HCT116 (cell line): ENCODE data around the gene CCDC138. TPM values are rescaled to one million over a fixed set of nuclear protein-coding genes. Genes with fewer than 3 reads are reported as not detected.

Source experiments
- ATAC-seq: fragments of 200-7000 bp; cut with Tn5 transposase; 2 replicates; pipeline ENCODE4 v1.9.1; 2020; ENCODE audit warnings: mild to moderate bottlenecking, moderate library complexity
- BruUV-seq: library from RNA; stranded (reverse); fragments of 400-500 nt; replicated peaks from 2 replicates; lab custom pipeline; 2021; lab: Mats Ljungman, UMichigan
- CTCF ChIA-PET: fragments of 300-600 bp; sonication (Branson Sonifier 250); formaldehyde crosslinking; loops from one replicate; lab custom pipeline; 2021; ENCODE audit warnings: antibody characterized with exemption; lab: Charles Lee
- POLR2A ChIA-PET: fragments of 300-600, 350-600 bp; sonication (Branson Sonifier 250); formaldehyde crosslinking; loops from one replicate; lab custom pipeline; 2021; ENCODE audit warnings: antibody characterized with exemption; lab: Charles Lee
- RAD21 ChIA-PET, 2 experiments: fragments of 300-600 bp; sonication (Branson Sonifier 250); formaldehyde crosslinking; loops; one replicate each; lab custom pipeline; 2023; ENCODE audit warnings: low total read pairs in 2 of 2; ENCODE audit not compliant: uncharacterized antibody in 2 of 2, unreplicated experiment in 2 of 2, low non-redundant PET in 1 of 2; lab: Charles Lee
- DNase-seq: peaks from one replicate; pipeline ENCODE4 v3.0.0-alpha.2; 2010; ENCODE audit warnings: low read depth, low spot score
- H2AFZ ChIP-seq: fragments of 200-600 bp; shearing (Covaris generic), sonication (generic); 2 replicates; pipeline ENCODE4 v1.6.1; 2017; ENCODE audit warnings: low read depth, mixed run types, mixed read lengths, antibody characterized with exemption, low read length; ENCODE audit not compliant: poor library complexity, severe bottlenecking
- H3K27ac ChIP-seq: 2 replicates; pipeline ENCODE4 v1.5.1; 2012; ENCODE audit warnings: low read depth, low read length
- H3K27me3 ChIP-seq: fragments of 200-600 bp; sonication (generic); 2 replicates; pipeline ENCODE4 v1.6.1; 2016; ENCODE audit warnings: mixed run types, low read length, mixed read lengths; ENCODE audit not compliant: insufficient read depth
- H3K36me3 ChIP-seq, 2 experiments: fragments of 200-500 bp in 1 of 2; fragments of 200-600 bp in 1 of 2; sonication (Bioruptor generic) in 1 of 2; sonication (generic) in 1 of 2; 2 replicates each; pipeline versions ENCODE4 v1.5.1 to v1.6.1; 2014 to 2016; ENCODE audit warnings: low read length in 2 of 2, inconsistent platforms in 1 of 2, mixed read lengths in 1 of 2, mixed run types in 1 of 2; ENCODE audit not compliant: insufficient read depth in 2 of 2, control insufficient read depth in 1 of 2
- H3K4me1 ChIP-seq, 2 experiments: fragments of 200-600 bp in 1 of 2; sonication (generic) in 1 of 2; 2 replicates each; pipeline versions ENCODE4 v1.5.1 to v1.6.1; 2012 to 2017; ENCODE audit warnings: low read length in 2 of 2, inconsistent platforms in 1 of 2, mild to moderate bottlenecking in 1 of 2, mixed read lengths in 1 of 2, mixed run types in 1 of 2, moderate library complexity in 1 of 2; ENCODE audit not compliant: insufficient read depth in 2 of 2, control insufficient read depth in 1 of 2
- H3K4me2 ChIP-seq: fragments of 200-600 bp; sonication (generic); 2 replicates; pipeline ENCODE4 v1.6.1; 2017; ENCODE audit warnings: mixed run types, low read length, mixed read lengths
- H3K4me3 ChIP-seq, 2 experiments: fragments of 200-600 bp in 1 of 2; sonication (generic) in 1 of 2; replicated peaks in 1 of 2; 2 replicates each; pipeline ENCODE4 v1.5.1; 2011 to 2016; ENCODE audit warnings: low read length in 2 of 2, control low read depth in 1 of 2, low read depth in 1 of 2, mild to moderate bottlenecking in 1 of 2, mixed read lengths in 1 of 2, mixed run types in 1 of 2
- H3K79me2 ChIP-seq: fragments of 200-600 bp; sonication (generic); 2 replicates; pipeline ENCODE4 v1.6.1; 2017; ENCODE audit warnings: mild to moderate bottlenecking, mixed run types, low read length, moderate library complexity, mixed read lengths; ENCODE audit not compliant: insufficient read depth
- H3K9ac ChIP-seq: fragments of 200-600 bp; sonication (generic); 2 replicates; pipeline ENCODE4 v1.6.1; 2016; ENCODE audit warnings: low read length, mixed read lengths
- H3K9me2 ChIP-seq: fragments of 200-600 bp; sonication (generic), shearing (Covaris generic); 2 replicates; pipeline ENCODE4 v1.6.1; 2017; ENCODE audit warnings: mixed run types, mild to moderate bottlenecking, moderate library complexity; ENCODE audit not compliant: insufficient read depth
- H3K9me3 ChIP-seq, 2 experiments: fragments of 200-500 bp in 1 of 2; fragments of 200-600 bp in 1 of 2; sonication (Bioruptor generic) in 1 of 2; sonication (generic) in 1 of 2; 2 replicates each; pipeline ENCODE4 v1.6.1; 2014 to 2017; ENCODE audit warnings: low read length in 2 of 2, mixed read lengths in 2 of 2, inconsistent platforms in 1 of 2, low read depth in 1 of 2, mild to moderate bottlenecking in 1 of 2, mixed run types in 1 of 2, moderate library complexity in 1 of 2; ENCODE audit not compliant: control insufficient read depth in 1 of 2, insufficient read depth in 1 of 2
- H4K20me1 ChIP-seq: fragments of 200-600 bp; sonication (generic), shearing (Covaris generic); 2 replicates; pipeline ENCODE4 v1.6.1; 2017; ENCODE audit warnings: mixed run types, mild to moderate bottlenecking, moderate library complexity; ENCODE audit not compliant: insufficient read depth
- CBX3 ChIP-seq: IDR thresholded peaks from 2 replicates; pipeline ENCODE4 v1.6.1; 2012; ENCODE audit warnings: low read depth
- EGR1 ChIP-seq: IDR thresholded peaks from 2 replicates; pipeline ENCODE4 v1.6.1; 2012; ENCODE audit warnings: low read depth
- ELF1 ChIP-seq: IDR thresholded peaks from 2 replicates; pipeline ENCODE4 v1.6.1; 2012; ENCODE audit warnings: low read depth, borderline replicate concordance
- EZH2 ChIP-seq: fragments of 200-600 bp; sonication (generic); IDR thresholded peaks from 2 replicates; pipeline ENCODE4 v1.6.1; 2017; ENCODE audit warnings: antibody characterized with exemption, mixed run types
- EZH2phosphoT487 ChIP-seq: fragments of 200-600 bp; IDR thresholded peaks from 2 replicates; pipeline ENCODE4 v1.6.1; 2018; ENCODE audit warnings: antibody characterized with exemption, borderline replicate concordance
- FOSL1 ChIP-seq: IDR thresholded peaks from 2 replicates; pipeline ENCODE4 v1.6.1; 2012; ENCODE audit warnings: low read depth
- JUND ChIP-seq: IDR thresholded peaks from 2 replicates; pipeline ENCODE4 v1.6.1; 2012
- POLR2A ChIP-seq: IDR thresholded peaks from 2 replicates; pipeline ENCODE4 v1.7.0; 2011; ENCODE audit warnings: borderline replicate concordance; ENCODE audit not compliant: insufficient read depth, insufficient read length; ENCODE audit errors: extremely low read depth
- POLR2AphosphoS5 ChIP-seq: IDR thresholded peaks from 2 replicates; pipeline ENCODE4 v1.6.1; 2011; ENCODE audit warnings: mild to moderate bottlenecking, low read depth, low read length, moderate library complexity
- RAD21 ChIP-seq: IDR thresholded peaks from 2 replicates; pipeline ENCODE4 v1.6.1; 2012; ENCODE audit warnings: low read depth, mild to moderate bottlenecking
- SIN3A ChIP-seq: IDR thresholded peaks from 2 replicates; pipeline ENCODE4 v1.6.1; 2012; ENCODE audit warnings: low read depth
- SRF ChIP-seq: IDR thresholded peaks from 2 replicates; pipeline ENCODE4 v1.6.1; 2012; ENCODE audit warnings: low read depth
- ZFX ChIP-seq: fragments of 450-650 bp; IDR thresholded peaks from 2 replicates; pipeline ENCODE4 v1.6.1; 2017
- ZNF274 ChIP-seq: fragments of 200-500 bp; sonication (Bioruptor generic); IDR thresholded peaks from 2 replicates; pipeline ENCODE4 v1.6.1; 2014; ENCODE audit warnings: mild to moderate bottlenecking, low read depth, low read length, inconsistent platforms
- intact Hi-C: fragments of 100-400 bp; cut with micrococcal nuclease; formaldehyde crosslinking; loops from 2 replicates; pipeline ENCODE4 v1.10.0; 2022
- total RNA-seq: library from RNA; stranded (reverse); gene quantifications from one replicate; pipeline ENCODE4 v1.2.1, GENCODE V29; 2021; ENCODE audit not compliant: unreplicated experiment
- TF ChIP-seq, protein P1 (sequence below): IDR thresholded peaks from 2 replicates; pipeline ENCODE4 v1.6.1; 2012
- TF ChIP-seq, protein P2 (sequence below): IDR thresholded peaks from 2 replicates; pipeline ENCODE4 v1.6.1; 2012
- TF ChIP-seq, protein P3 (sequence below), 3 experiments: fragments of 200-600 bp in 1 of 3; sonication (generic) in 1 of 3; IDR thresholded peaks in 2 of 3; conservative IDR thresholded peaks in 1 of 3; 2 replicates each; pipeline ENCODE4 v1.5.1; 2012 to 2017; ENCODE audit warnings: low read depth in 2 of 3, low read length in 2 of 3, antibody characterized with exemption in 1 of 3, borderline replicate concordance in 1 of 3, control low read depth in 1 of 3, mild to moderate bottlenecking in 1 of 3, mixed read lengths in 1 of 3, mixed run types in 1 of 3, moderate library complexity in 1 of 3; ENCODE audit not compliant: insufficient read depth in 1 of 3
- TF ChIP-seq, protein P4 (sequence below): IDR thresholded peaks from 2 replicates; pipeline ENCODE4 v1.6.1; 2012; ENCODE audit warnings: low read depth

The CCDC138 gene
- total RNA-seq, 1 experiment from 2014 or later: 13.4 TPM

DNA sequence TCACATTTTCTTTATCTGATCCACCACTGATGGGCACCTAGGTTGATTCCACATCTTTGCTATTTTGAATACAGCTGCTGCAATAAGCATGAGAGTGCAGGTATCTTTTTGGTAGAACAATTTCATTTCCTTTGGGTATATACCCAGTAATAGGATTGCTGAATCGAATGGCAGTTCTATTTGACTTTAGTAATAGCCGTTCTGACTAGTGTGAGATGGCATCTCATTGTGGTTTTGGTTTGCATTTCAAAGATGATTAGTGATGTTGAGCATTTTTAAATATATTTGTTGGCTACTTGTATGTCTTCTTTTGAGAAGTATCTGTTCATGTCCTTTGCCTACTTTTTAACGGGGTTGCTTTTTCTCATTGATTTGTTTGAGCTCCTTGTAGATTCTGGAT, 72.3 kb downstream of the CCDC138 start:
- Histone ChIP-seq H3K36me3 (no peaks in the 10 kb centered on the region), H3K4me2 (no peak overlapping the region), H3K4me1 (no peaks in the 10 kb centered on the region), H4K20me1 (no peaks in the 10 kb centered on the region), H3K27ac (no peak overlapping the region), H3K27me3 (no peaks in the 10 kb centered on the region), H3K9me3 (no peaks in the 10 kb centered on the region)
- ATAC-seq: no peak
- CTCF ChIA-PET: no interaction called here
- POLR2A ChIA-PET: no interaction called here
- RAD21 ChIA-PET: no interaction called here
- intact Hi-C loops: loop anchor here (5.0 to 10.0 kb wide), 2 partner anchors 346 to 653 kb away; no protein-coding TSS in a partner anchor
- TF ChIP-seq EGR1 (no peak), EZH2phosphoT487 (no peak), SIN3A (no peak), FOSL1 (no peak)
- TF ChIP-seq, protein P1, sequence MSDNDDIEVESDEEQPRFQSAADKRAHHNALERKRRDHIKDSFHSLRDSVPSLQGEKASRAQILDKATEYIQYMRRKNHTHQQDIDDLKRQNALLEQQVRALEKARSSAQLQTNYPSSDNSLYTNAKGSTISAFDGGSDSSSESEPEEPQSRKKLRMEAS: no peak
- TF ChIP-seq, protein P2, sequence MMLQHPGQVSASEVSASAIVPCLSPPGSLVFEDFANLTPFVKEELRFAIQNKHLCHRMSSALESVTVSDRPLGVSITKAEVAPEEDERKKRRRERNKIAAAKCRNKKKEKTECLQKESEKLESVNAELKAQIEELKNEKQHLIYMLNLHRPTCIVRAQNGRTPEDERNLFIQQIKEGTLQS: no peak
- TF ChIP-seq, all 23 proteins: peak for 0
- Histone ChIP-seq H3K4me3 (no peak overlapping the region), H3K79me2 (no peaks in the 10 kb centered on the region), H3K9me2 (no peaks in the 10 kb centered on the region), H2AFZ (no peak overlapping the region), H3K9ac (no peak overlapping the region)
- no peak for DNase-seq
- BruUV-seq: no TSS peak

DNA sequence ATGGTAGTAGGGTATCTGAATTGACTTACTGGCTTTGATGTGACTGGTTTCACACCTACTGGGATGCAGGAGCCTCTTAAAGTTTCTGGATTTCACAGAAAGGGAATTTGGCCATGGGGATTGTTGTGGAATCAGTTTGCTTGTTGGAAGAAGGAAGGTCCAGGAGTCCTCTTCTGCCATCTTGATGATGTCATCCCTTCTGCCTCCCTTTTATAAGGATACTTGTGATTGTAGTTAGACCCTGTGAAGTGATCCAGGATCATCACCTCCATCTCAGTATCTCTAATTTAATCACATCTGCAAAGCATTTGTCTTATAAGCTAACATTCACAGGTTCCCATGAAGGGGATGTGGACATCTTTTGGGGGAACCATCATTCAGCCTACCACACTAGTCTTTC, 79.5 kb downstream of the CCDC138 start:
- H3K4me3 ChIP-seq: no peak overlapping the region
- no peak overlapping the region for H3K27ac ChIP-seq
- no peaks in the 10 kb centered on the region for H3K79me2 ChIP-seq
- 0 out of 4 replicates have a peak, but pooled peaks cover 0 to 9% of the 10 kb centered on the region in 2 experiments for H3K36me3 ChIP-seq
- no peaks in the 10 kb centered on the region; a peak in 1 of 4 replicates for H3K9me3 ChIP-seq
- intact Hi-C loops: no loop called here
- H2AFZ ChIP-seq: no peak overlapping the region
- no TSS peak for BruUV-seq
- no peak overlapping the region for H3K9ac ChIP-seq
- H4K20me1 ChIP-seq: no peaks in the 10 kb centered on the region
- H3K4me1 ChIP-seq: no peaks in the 10 kb centered on the region
- no peak for DNase-seq
- H3K4me2 ChIP-seq: no peak overlapping the region
- H3K27me3 ChIP-seq: no peaks in the 10 kb centered on the region
- ChIA-PET RAD21 (no interaction called here), CTCF (no interaction called here), POLR2A (no interaction called here)
- H3K9me2 ChIP-seq: no peaks in the 10 kb centered on the region
- no peak for ATAC-seq
- TF ChIP-seq EZH2phosphoT487 (no peak), ELF1 (no peak), JUND (no peak), EGR1 (no peak), SRF (no peak), POLR2AphosphoS5 (no peak), ZFX (no peak), RAD21 (no peak), CBX3 (no peak), EZH2 (no peak), ZNF274 (no peak), POLR2A (no peak)
- TF ChIP-seq, protein P3, sequence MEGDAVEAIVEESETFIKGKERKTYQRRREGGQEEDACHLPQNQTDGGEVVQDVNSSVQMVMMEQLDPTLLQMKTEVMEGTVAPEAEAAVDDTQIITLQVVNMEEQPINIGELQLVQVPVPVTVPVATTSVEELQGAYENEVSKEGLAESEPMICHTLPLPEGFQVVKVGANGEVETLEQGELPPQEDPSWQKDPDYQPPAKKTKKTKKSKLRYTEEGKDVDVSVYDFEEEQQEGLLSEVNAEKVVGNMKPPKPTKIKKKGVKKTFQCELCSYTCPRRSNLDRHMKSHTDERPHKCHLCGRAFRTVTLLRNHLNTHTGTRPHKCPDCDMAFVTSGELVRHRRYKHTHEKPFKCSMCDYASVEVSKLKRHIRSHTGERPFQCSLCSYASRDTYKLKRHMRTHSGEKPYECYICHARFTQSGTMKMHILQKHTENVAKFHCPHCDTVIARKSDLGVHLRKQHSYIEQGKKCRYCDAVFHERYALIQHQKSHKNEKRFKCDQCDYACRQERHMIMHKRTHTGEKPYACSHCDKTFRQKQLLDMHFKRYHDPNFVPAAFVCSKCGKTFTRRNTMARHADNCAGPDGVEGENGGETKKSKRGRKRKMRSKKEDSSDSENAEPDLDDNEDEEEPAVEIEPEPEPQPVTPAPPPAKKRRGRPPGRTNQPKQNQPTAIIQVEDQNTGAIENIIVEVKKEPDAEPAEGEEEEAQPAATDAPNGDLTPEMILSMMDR (IDR thresholded peaks at IDR 0.05 in 2 of 3, conservative IDR thresholded peaks at IDR 0.05 in 1 of 3; ENCODE audit: borderline replicate concordance in 1 of 3, insufficient read depth in 1 of 3, low read depth in 2 of 3, low read length in 2 of 3): no peak
- TF ChIP-seq, protein P4, sequence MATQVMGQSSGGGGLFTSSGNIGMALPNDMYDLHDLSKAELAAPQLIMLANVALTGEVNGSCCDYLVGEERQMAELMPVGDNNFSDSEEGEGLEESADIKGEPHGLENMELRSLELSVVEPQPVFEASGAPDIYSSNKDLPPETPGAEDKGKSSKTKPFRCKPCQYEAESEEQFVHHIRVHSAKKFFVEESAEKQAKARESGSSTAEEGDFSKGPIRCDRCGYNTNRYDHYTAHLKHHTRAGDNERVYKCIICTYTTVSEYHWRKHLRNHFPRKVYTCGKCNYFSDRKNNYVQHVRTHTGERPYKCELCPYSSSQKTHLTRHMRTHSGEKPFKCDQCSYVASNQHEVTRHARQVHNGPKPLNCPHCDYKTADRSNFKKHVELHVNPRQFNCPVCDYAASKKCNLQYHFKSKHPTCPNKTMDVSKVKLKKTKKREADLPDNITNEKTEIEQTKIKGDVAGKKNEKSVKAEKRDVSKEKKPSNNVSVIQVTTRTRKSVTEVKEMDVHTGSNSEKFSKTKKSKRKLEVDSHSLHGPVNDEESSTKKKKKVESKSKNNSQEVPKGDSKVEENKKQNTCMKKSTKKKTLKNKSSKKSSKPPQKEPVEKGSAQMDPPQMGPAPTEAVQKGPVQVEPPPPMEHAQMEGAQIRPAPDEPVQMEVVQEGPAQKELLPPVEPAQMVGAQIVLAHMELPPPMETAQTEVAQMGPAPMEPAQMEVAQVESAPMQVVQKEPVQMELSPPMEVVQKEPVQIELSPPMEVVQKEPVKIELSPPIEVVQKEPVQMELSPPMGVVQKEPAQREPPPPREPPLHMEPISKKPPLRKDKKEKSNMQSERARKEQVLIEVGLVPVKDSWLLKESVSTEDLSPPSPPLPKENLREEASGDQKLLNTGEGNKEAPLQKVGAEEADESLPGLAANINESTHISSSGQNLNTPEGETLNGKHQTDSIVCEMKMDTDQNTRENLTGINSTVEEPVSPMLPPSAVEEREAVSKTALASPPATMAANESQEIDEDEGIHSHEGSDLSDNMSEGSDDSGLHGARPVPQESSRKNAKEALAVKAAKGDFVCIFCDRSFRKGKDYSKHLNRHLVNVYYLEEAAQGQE: no peak
